Heart left ventricle (tissue), 13 donors: ENCODE data around the gene TSPAN11.

Source experiments
- CTCF ChIP-seq, 12 donors: fragments of 200-600 bp; sonication (generic) in 4 of 12; IDR thresholded peaks; one replicate each; pipeline versions ENCODE4 v1.5.0 to v1.8.0; 2018 to 2022; ENCODE audit warnings: antibody characterized with exemption in 12 of 12, mild to moderate bottlenecking in 5 of 12
- POLR2A ChIP-seq, 2 donors: fragments of 450-650 bp; IDR thresholded peaks; one replicate each; pipeline ENCODE4 v1.6.1; 2017; ENCODE audit warnings: antibody characterized with exemption in 2 of 2, mild to moderate bottlenecking in 2 of 2, moderate library complexity in 2 of 2
- donor health status: ischemic (EF 13 %, LVEDD 7.1; RV severe dilation, severe dysfunction).
- donor health status: DM: no; HTN: yes; CAD: no.
- donor health status: DM: no; HTN: no; CAD: no.
- donor health status: ischemic (EF 25% LVEDD 6.9; RV normal size, moderate dysfunction).
- donor health status: ischemic (EF 25% LVEDD 5.7; RV mildly dilated, moderate dysfunction).
- donor health status: ischemic (EF 35%, LVEDD 5.7; RV mildly dilated, moderate dysfunction).
- donor health status: nonischemic (EF 11% LVEDD 7.7; RV severe dilation, severe dysfunction).
- donor health status: DM: yes; HTN: yes; CAD: no.
- donor health status: PGD.
- donor health status: ischemic (EF 29% LVEDD 5.4; RV normal size, mild dysfunction).
- donor health status: nonischemic (EF 23%, LVEDD 6.1; RV moderate dilation, normal function).

GRCh38 chr12:31041033-31041564 is 114.6 kb downstream of the TSPAN11 start:
- TF ChIP-seq POLR2A (IDR thresholded peaks at IDR 0.05) (no peak), CTCF (IDR thresholded peaks at IDR 0.05) (no peak)
